HepG2 (cell line): ENCODE measurements around the gene SYN1. TPM values are rescaled to one million over a fixed set of nuclear protein-coding genes. Genes with fewer than 3 reads are reported as not detected.

ENCODE experiments used
- ATF5 ChIP-seq: sonication (generic); formaldehyde crosslinking; IDR thresholded peaks from 2 replicates; pipeline ENCODE4 v1.4.0; 2020; ENCODE audit warnings: mild to moderate bottlenecking, low read depth, missing genetic modification reagents
- CBX2 ChIP-seq, 2 experiments: fragments of 200-600 bp in 1 of 2; sonication (generic); formaldehyde crosslinking in 1 of 2; IDR thresholded peaks; 2 replicates each; pipeline versions ENCODE4 v1.7.0 to v1.8.1; 2018 to 2022; ENCODE audit warnings: low read depth in 2 of 2, low read length in 1 of 2, mild to moderate bottlenecking in 1 of 2, missing genetic modification reagents in 1 of 2
- CTCF ChIP-seq: sonication (generic); formaldehyde crosslinking; IDR thresholded peaks from 2 replicates; pipeline ENCODE4 v1.5.0; 2020; ENCODE audit warnings: mild to moderate bottlenecking, missing genetic modification reagents, moderate library complexity
- ELK4 ChIP-seq: sonication (generic); formaldehyde crosslinking; IDR thresholded peaks from 2 replicates; pipeline ENCODE4 v1.9.0; 2021; ENCODE audit warnings: missing genetic modification reagents, borderline replicate concordance
- HBP1 ChIP-seq: IDR thresholded peaks from 2 replicates; pipeline ENCODE4 v1.6.1; 2016; ENCODE audit warnings: low read depth, control low read depth
- HDAC2 ChIP-seq: sonication (generic); formaldehyde crosslinking; IDR thresholded peaks from 2 replicates; pipeline ENCODE4 v1.4.0; 2020; ENCODE audit warnings: missing genetic modification reagents
- HNF4G ChIP-seq, 2 experiments: sonication (generic) in 1 of 2; formaldehyde crosslinking in 1 of 2; IDR thresholded peaks; 2 replicates each; pipeline versions ENCODE4 v1.4.0 to v1.6.1; 2011 to 2020; ENCODE audit warnings: borderline replicate concordance in 2 of 2, low read depth in 2 of 2, mild to moderate bottlenecking in 2 of 2, low read length in 1 of 2, missing genetic modification reagents in 1 of 2, moderate library complexity in 1 of 2
- KAT8 ChIP-seq: IDR thresholded peaks from 2 replicates; pipeline ENCODE4 v1.6.1; 2016; ENCODE audit warnings: missing genetic modification reagents, missing compliant biosample characterization
- PATZ1 ChIP-seq: sonication (generic); formaldehyde crosslinking; IDR thresholded peaks from 2 replicates; pipeline ENCODE4 v1.4.0; 2020; ENCODE audit warnings: missing genetic modification reagents
- PHF5A ChIP-seq: IDR thresholded peaks from one replicate; pipeline ENCODE4 v1.6.1; 2018; ENCODE audit warnings: low read depth, missing genetic modification reagents; ENCODE audit not compliant: unreplicated experiment
- REXO4 ChIP-seq: sonication (generic); formaldehyde crosslinking; IDR thresholded peaks from 2 replicates; pipeline ENCODE4 v1.8.0; 2022; ENCODE audit warnings: missing genetic modification reagents, mild to moderate bottlenecking, borderline replicate concordance
- TCF7 ChIP-seq: sonication (generic); IDR thresholded peaks from 2 replicates; pipeline ENCODE4 v1.6.1; 2016; ENCODE audit warnings: antibody characterized with exemption, low read depth
- TMF1 ChIP-seq: sonication (generic); formaldehyde crosslinking; IDR thresholded peaks from 2 replicates; pipeline ENCODE4 v1.8.1; 2022; ENCODE audit warnings: low read depth, missing genetic modification reagents
- U2AF2 ChIP-seq: fragments of 200-400 bp; formaldehyde crosslinking; IDR thresholded peaks from 2 replicates; pipeline ENCODE4 v1.6.1; 2017; ENCODE audit warnings: low read depth, mild to moderate bottlenecking, low read length
- ZFP90 ChIP-seq: sonication (generic); formaldehyde crosslinking; IDR thresholded peaks from 2 replicates; pipeline ENCODE4 v1.8.0; 2022; ENCODE audit warnings: missing genetic modification reagents, mild to moderate bottlenecking, inconsistent platforms, borderline replicate concordance
- ZNF292 ChIP-seq: sonication (generic); formaldehyde crosslinking; IDR thresholded peaks from 2 replicates; pipeline ENCODE4 v1.8.1; 2022; ENCODE audit warnings: mild to moderate bottlenecking, low read depth, missing genetic modification reagents, borderline replicate concordance
- ZNF33B ChIP-seq: sonication (generic); formaldehyde crosslinking; IDR thresholded peaks from 2 replicates; pipeline ENCODE4 v1.5.1; 2020; ENCODE audit warnings: mild to moderate bottlenecking, missing genetic modification reagents
- ZNF496 ChIP-seq: sonication (generic); formaldehyde crosslinking; IDR thresholded peaks from 2 replicates; pipeline ENCODE4 v1.8.1; 2023; ENCODE audit warnings: mild to moderate bottlenecking, moderate library complexity, missing genetic modification reagents; ENCODE audit not compliant: insufficient replicate concordance
- ZNF703 ChIP-seq: sonication (generic); formaldehyde crosslinking; IDR thresholded peaks from 2 replicates; pipeline ENCODE4 v1.5.1; 2020; ENCODE audit warnings: missing genetic modification reagents, mild to moderate bottlenecking, moderate library complexity, borderline replicate concordance
- ZNF761 ChIP-seq: sonication (generic); formaldehyde crosslinking; conservative IDR thresholded peaks from 2 replicates; pipeline ENCODE4 v1.4.0; 2020; ENCODE audit warnings: mild to moderate bottlenecking, missing genetic modification reagents
- ZNF766 ChIP-seq: sonication (generic); formaldehyde crosslinking; IDR thresholded peaks from 2 replicates; pipeline ENCODE4 v1.5.0; 2020; ENCODE audit warnings: missing genetic modification reagents, borderline replicate concordance
- polyA plus RNA-seq, 8 experiments: library from polyadenylated mRNA; depleted of rRNA in 3 of 8; stranded (reverse) in 7 of 8; unstranded in 1 of 8; fragments of >200 nt; fragmentation: Illumina TruSeq in 4 of 8; extraction: Trizol in 4 of 8; gene quantifications; 2 replicates each; pipeline versions ENCODE4 v1.2.1 to v1.2.3, GENCODE V29; 2011 to 2016; ENCODE audit warnings: low read depth in 4 of 8, missing spikeins in 1 of 8, mixed read lengths in 1 of 8; ENCODE audit not compliant: insufficient read depth in 1 of 8
- total RNA-seq, 5 experiments: library from RNA; depleted of rRNA; stranded (reverse); fragments of >200 nt; fragmentation: Illumina TruSeq; extraction: Trizol; gene quantifications; 2 replicates each; pipeline ENCODE4 v1.2.3, GENCODE V29; 2016; ENCODE audit warnings: low read depth in 1 of 5

The SYN1 gene
- total and polyA plus RNA-seq, 2 of the 13 experiments (the other 11 are each of a cell fraction or from before 2014, with no cell fraction given) = not detected

GRCh38 chrX:47619486-47620302 is at the start of gene SYN1 (continued):
- TF ChIP-seq TMF1 (peak; percentile 84), PATZ1 (CRISPR knock-in tag) (no peak), ELK4 (no peak), ZNF292 (CRISPR knock-in tag) (no peak), REXO4 (CRISPR knock-in tag) (no peak), ZNF703 (CRISPR knock-in tag) (no peak), HDAC2 (CRISPR knock-in tag) (no peak), ZNF33B (CRISPR knock-in tag) (no peak), ZNF496 (CRISPR knock-in tag) (no peak), KAT8 (CRISPR knock-in tag) (0 out of 2 replicates have a peak, but pooled peaks have one; percentile 32), ZNF761 (CRISPR knock-in tag) (no peak), CTCF (peak; percentile 46), HNF4G (IDR thresholded peaks at IDR 0.05; ENCODE audit: borderline replicate concordance, low read depth, low read length) (no peak), HNF4G (CRISPR knock-in tag; IDR thresholded peaks at IDR 0.05; ENCODE audit: borderline replicate concordance, low read depth) (no peak), ATF5 (no peak), TCF7 (no peak), HBP1 (CRISPR knock-in tag) (no peak), ZNF766 (0 out of 2 replicates have a peak, but pooled peaks have one; percentile 60), PHF5A (CRISPR knock-in tag) (no peak), ZFP90 (CRISPR knock-in tag) (no peak; the same call in 1 of the 2 replicates), CBX2 (IDR thresholded peaks at IDR 0.05; ENCODE audit: low read depth, low read length) (no peak), CBX2 (CRISPR knock-in tag; IDR thresholded peaks at IDR 0.05; ENCODE audit: low read depth) (no peak), U2AF2 (no peak)
